NCI-H524 (cell line): ENCODE results near the gene PLSCR2.
A peak's percentile ranks its signal among the peaks of the same experiment; 100 is the strongest.
"Not testable (repeated sequence)": the region's sequence is repeated elsewhere in the genome, so short reads cannot be mapped to it uniquely, and the experiment has no call there.

Experiments
- DNase-seq, 2 experiments: peaks; one replicate each; lab custom pipeline; 2025; lab: John Stamatoyannopoulos, UW

The PLSCR2 gene

DNA sequence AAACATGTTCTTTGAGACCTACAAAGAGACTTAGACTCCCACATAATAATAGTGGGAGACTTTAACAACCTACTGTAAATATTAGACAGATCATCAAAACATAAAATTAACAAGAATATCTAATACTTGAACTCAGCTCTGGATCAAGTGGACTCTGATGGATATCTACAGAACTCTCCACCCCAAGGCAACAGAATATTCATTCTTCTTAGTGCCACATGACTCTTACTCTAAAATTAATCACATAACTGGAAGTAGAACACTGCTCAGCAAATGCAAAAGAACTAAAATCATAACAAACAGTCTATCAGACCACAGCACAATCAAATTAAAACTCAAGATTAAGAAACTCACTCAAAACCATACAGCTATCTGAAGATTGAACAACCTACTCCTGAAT, 15.9 kb upstream of the PLSCR2 start:
- DNase-seq, result no peak

DNA sequence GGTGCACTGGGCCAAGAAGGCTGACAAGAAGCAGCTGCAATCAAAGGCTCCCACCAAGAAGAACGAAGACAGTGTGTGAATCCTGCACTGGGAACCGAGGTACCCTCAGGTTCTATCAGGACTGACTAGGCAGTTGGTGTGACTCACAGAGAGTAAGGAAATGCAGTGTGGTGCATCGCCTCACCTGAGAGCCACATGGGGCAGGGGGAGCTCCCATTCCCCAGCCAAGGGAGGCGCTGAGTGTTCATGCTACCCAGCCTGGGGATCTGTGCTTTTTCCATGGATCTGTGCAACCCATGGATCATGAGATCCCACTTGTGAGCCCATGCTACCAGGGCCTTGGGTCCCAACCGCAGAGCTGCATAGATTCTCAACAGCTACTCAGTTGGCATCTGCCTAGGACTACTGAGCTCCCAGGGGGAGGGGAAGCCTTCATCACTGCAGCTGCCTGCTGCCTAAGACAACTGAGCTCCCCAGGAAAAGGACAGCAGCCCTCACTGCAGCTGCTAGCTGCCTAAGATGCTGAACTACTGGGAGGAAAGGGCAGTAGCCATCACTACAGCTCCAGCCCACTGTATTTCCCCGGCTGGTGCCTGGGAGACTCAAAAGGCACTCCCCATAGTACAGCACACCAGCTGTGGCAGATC, 6.9 kb upstream of the PLSCR2 start:
- no peak for DNase-seq

DNA sequence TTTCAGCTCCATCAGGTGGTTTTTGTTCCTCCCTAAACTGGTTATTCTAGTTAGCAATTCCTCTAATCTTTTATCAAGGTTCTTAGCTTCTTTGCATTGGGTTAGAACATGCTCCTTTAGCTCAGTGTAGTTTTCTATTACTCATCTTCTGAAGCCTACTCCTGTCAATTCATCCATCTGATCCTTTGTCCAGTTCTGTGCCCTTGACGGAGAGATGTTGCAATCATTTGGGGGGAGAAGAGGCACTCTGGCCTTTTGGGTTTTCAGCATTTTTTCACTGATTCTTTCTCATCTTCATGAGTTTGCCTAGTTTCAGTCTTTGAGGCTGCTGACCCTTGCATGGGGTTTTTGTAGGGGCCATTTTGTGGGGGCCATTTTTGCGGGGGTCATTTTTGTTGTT, 5.6 kb upstream of the PLSCR2 start:
- DNase-seq, result not testable (repeated sequence)

DNA sequence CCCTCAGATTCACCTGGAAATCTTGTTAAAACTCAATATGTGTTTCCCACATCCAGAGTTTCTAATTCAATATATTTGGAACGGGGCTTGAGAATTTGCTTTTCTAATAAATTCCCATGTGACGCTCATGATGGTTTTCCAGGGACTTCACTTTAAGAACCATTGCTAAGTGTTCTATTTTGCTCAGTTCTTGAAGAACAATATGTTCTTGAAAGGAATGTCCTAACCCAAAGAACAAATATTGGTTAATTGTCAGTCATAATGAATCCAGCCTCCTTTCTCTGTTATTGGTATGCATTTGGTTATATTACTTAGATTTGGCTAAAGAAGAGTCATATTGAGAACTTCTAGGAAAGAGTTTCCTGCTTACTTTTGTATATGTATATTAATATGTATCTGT, 4.4 kb upstream of the PLSCR2 start:
- no peak for DNase-seq

DNA sequence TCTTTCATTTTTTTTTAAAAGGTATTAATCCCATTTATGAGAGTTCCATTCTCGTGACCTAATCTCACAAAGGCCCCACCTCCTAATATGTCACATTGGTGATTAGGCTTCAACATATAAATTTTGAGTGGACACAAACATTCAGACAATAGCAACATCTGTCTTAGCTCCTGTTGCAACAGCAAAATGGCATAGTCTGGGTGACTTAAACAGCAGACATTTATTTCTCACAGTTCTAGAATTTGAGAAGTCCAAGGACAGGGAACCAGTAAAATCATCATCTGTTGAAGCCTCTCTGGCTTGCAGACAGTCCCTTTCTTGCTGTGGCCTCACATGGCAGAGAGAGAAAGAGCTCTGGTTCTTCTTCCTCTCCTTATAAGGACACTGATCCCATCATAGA, 3.2 kb upstream of the PLSCR2 start:
- DNase-seq, result no peak

DNA sequence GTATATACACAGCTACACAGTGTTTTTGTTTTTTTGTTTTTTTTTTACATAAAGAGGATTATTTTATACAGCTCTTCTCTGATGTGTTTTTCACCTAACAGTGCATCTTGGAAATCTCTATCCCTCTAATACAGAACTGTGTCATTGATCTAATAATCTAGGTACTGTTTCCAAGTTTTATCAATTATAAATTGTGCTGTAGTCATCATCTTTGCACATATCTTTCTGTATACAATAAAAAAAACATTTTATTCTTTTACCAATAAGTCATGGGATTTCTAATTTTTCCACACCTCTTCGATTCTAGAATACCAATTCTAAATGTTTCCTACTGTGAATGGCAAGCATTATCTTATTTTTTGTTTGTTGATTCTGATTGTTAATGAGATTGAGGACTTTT, 1.7 kb upstream of the PLSCR2 start:
- DNase-seq, result no peak

DNA sequence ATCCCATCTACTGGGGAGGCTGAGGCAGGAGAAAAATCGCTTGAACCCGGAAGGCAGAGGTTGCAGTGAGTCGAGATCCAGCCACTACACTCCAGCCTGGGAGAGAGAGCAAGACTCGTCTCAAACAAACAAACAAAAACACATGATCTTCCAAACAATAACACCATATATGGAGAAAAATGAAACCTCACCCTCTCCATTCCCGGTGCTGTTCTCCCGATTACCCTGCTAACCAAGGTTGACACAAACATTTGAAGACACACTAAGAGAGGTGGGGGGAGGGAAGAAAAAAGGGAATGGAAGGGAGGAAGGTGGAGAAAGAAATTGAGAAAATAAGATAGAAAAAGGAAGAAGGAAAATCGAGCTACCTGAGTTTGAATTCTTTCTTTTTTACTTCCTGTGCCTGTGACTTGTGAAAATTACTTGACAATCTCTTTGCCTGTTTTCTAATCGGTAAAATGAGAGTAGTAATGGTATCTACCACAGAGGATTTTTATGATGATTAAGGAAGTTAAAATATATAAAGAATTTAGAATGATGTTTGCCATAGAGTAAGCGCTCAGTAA, 1.1 kb upstream of the PLSCR2 start:
- no peak for DNase-seq

DNA sequence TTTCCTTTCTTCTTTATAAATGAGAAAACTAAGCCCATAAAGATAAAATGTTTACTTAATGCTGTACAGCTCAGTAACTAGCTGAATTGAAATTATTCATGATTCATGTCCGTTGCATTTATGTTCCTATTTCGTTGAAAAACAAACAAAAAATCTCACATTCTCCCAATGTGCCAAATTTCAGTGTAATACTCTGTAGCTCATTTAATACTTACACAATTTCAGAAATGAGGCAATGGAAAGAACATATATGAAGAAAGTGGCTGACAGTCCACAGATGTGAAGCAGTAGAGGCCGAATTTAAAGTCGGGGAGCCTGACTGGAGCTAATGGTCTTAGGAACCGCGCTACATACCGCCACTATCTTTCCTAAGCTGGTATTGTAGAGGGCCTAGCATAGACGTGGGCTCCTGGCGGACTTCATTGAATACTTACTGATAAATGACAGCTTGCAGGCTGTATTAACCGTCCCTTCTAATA, 651 bp downstream of the PLSCR2 start:
- DNase-seq, result no peak

DNA sequence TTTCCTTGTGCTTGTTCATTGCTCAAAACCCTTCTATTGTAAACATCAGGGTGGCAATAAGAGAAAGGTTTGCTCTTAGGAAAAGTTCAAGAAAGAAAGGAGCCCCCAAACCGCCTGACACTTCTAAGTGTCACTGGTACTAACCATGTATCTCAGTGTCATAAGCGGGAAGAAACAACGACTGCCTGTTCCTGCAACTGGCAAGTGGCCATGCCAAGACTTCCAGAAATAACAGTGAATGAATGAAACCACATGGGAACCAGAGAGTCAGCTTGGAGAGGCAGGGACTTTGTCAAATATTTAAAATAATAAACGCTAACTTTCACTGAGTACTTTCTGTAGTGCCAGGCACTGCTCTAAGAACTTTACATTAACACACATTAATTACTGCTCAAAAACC, 1.1 kb downstream of the PLSCR2 start:
- DNase-seq, result no peak

DNA sequence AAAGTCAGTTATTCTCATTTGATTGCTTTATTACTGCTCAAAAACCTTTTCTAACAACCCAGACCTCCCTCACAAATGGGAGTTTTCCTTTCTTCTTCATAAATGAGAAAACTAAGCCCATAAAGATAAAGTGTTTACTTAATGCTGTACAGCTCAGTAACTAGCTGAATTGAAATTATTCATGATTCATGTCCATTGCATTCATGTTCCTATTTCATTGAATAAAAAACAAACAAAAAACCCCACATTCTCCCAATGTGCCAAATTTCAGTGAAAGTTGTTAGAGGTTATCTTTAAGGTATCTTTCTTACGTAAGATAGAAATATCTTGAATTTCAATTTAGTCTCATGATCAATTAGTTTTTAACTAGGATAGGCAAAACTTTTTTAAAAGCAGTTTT, 2.8 kb downstream of the PLSCR2 start:
- DNase-seq, result no peak

DNA sequence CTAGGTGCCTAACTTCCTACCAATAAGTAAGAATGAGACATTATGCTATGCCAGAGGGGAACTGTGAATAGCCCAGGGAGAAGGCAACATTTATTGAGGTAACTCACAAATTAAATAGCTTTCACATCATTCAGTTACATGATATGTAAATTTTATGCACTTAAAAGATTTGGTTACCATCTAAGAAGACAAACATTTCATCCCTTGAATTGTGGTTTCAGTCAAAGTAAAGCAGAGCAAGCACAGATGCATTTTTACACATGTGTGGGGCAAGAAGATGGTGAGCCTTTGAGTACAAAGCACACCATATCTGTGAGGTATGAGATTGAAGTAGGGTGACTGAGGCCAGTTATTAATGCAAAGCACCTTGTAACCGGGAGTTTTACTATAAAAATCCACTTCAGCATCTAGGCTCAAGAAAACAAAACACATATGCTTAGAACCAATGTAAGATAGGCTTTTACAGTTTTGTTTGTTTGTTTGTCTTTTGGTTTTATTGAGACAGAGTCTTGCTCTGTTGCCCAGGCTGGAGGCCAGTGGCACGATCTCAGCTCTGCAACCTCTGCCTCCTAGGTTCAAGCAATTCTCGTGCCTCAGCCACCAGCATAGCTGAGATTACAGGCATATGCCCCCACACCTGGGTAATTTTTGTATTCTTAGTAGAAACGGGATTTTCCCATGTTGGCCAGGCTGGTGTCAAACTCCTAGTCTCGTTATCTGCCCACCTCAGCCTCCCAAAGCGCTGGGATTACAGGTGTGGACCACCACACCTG, 3.5 kb downstream of the PLSCR2 start:
- no peak for DNase-seq

DNA sequence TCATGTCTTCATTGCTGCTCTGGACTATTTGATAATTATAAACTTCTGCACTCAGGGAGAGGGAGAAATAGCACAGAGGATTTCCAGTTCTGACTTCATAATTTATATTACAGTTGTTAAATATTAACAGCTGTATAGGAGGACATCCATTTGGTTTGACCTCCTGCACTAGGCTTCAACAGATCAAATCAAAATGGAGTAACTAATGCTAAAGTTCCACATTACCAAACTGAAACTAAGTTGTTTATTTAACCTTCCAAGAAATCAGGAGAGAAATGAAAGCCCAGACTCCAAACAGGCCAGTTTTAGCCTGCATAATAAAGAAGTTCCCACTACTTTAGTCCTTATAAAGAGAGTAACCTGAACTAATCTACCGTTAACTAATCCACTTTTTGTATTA, 4.6 kb downstream of the PLSCR2 start:
- DNase-seq, result no peak

DNA sequence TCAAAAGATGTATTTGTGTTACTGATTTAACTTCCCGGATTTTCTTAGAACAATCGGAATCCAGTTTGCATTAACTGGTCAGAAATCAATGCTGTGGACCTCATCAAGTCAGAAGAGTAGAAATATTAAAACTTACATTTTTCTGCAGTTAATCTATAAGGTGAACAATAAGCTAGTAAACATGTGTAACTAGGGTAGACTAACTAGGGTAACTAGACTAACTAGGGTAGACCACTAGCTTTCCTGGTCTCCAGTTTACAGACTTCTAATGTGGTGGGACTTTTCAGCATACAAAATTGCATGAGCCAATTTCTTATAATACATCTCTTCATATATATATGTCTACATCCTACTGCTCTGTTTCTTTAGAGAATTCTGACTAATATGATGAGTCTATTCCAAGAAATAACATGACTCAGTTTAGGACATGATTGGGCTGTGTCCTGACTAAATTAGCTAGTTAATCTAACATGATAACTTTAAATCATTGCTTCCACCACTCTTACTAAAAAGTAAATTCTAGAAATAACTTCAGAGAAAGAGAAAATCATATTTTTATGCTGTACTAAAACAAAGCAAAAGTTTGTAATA, 5.3 kb downstream of the PLSCR2 start:
- no peak for DNase-seq

DNA sequence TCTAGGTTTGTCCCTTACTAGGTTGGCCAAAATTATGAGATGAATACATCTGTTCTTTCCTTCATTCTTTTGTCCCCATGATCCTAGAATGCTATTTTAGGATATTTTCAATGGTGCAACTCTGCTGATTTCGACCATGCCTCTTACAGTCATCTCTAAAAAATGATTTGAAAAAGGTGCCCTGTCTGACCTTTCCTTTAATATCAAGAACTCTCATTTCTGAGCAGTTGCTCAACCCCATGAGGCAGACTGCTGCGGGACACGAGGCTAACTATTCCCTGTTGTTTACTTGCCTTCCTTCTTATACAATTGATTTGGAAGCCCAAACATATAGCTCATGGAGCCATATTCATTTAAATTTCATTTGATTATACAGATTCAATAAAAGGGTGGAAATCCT, 14.6 kb downstream of the PLSCR2 start:
- no peak for DNase-seq

DNA sequence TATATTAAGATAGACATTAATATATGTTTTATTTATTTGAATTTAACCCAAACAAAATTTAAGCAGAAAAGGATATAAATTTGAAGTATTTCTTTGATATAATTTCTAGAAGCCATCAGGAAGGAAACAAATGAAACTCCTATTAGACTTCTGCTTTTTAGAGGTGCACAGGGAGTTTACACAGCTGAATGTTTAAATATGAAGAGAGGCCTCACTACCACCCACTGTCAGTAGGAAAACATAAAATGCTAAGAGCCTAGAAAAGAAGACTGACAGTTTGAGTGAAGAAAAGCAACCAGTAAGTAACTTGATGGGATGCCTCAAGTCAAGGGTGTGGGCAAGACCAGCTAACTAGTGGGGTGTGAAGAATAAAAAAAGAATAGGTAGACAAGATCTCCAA, 19.7 kb downstream of the PLSCR2 start:
- DNase-seq, result no peak

DNA sequence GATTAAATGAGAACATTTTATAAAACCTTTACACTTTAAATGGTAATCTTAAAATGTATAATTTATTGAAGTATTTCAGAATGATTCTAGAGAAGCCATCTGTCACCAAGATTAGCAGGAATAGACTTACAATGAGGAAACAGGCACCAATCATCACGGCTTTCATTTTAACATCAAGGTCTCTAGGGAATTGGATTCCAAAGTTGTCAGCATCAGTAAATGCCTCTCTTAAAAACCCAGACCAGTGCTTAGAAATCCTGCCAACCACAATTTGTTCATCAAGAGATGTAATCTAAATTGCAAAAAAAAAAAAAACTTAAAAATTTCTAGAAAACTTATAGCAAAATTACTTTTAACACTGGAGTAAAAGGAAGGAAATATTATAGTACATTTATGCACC, 20.3 kb downstream of the PLSCR2 start:
- DNase-seq, result peak; percentile 78 to 89

DNA sequence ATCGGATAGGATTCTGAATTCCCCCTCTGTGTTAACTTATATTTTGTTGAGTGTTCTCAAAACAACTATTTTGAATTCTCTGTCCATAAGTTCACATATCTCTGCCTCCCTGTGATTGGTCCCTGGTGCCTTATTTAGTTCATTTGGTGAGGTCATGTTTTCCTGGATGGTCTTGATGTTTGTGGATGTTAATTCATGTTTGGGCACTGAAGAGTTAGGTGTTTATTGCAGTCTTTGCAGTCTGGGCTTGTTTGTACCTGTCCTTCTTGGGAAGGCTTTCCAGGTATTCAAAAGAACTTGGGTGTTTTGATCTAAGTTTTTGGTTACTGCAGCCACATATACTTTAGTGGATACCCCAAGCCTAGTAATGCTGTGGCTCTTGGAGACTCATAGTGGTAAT, 23.3 kb downstream of the PLSCR2 start:
- DNase-seq, result no peak

DNA sequence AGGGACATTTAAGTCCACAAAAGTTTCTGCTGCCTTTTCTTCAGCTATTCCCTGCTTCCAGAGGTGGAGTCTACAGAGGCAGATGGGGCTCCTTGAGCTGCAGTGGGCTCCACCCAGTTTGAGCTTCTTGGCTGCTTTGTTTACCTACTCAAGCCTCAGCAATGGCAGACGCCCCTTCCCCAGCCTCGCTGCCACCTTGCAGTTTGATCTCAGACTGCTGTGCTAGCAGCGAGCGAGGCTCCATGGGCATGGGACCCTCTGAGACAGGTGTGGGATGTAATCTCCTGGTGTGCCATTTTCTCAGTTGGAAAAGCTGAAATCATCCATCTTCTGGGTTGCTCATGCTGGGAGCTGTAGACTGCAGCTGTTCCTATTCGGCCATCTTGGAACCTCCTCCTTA, 29.1 kb downstream of the PLSCR2 start:
- not testable (repeated sequence) for DNase-seq

DNA sequence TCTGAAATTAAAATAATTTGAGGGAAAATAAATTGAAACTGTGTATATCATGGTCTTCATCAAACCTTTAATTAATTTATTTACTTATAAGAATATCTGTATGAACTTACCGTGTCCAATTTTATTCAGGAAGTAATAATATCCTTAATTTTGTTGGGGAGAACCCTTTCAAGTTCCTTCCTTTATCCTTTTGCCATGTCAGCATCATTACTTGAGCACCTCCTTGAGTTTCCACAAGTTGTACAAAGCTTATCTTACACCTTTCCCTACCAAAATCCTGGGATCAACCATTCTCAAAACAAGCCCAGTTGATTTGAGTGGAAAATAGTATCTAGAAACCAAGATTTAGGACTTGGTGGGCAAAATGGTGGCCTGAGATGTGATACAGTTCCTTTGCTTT, 37.3 kb downstream of the PLSCR2 start:
- DNase-seq, result no peak

DNA sequence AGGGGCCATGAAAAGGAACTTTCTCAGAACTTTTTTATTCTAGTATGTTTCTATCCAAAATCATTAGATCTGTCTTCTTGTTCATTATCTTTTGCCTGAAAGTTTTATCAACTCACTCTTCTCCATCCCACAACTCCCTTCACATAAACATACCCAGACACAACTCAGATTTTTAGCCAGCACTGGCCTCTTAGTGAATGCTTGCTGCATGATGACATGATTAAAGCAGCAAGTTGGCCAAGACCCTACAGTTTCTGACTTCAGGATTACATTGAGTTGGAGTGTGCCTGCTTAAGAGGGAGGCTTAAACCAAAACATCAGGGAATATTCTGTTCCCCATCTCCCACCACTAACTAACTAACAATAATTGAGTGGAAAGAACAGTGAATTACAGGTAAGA, 38.1 kb downstream of the PLSCR2 start:
- DNase-seq, result no peak

DNA sequence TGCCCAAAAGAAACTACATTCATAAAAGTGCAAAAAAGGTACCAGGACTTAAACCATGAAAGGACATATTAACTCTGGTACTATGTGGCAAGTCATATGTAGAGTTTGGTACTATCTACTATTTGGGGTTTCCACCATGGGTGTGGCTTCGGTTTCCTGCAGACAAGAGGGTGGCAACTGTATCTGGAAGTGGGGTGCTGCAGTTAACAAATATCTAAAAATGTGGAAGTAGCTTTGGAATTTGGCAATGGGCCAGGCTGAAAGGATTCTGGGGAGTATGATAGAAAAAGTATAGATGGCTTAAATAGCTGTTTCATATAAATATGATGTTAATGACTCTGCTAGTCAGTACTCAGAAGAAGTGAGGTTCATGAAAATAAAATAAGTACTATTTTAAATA, 44.0 kb downstream of the PLSCR2 start:
- no peak for DNase-seq

DNA sequence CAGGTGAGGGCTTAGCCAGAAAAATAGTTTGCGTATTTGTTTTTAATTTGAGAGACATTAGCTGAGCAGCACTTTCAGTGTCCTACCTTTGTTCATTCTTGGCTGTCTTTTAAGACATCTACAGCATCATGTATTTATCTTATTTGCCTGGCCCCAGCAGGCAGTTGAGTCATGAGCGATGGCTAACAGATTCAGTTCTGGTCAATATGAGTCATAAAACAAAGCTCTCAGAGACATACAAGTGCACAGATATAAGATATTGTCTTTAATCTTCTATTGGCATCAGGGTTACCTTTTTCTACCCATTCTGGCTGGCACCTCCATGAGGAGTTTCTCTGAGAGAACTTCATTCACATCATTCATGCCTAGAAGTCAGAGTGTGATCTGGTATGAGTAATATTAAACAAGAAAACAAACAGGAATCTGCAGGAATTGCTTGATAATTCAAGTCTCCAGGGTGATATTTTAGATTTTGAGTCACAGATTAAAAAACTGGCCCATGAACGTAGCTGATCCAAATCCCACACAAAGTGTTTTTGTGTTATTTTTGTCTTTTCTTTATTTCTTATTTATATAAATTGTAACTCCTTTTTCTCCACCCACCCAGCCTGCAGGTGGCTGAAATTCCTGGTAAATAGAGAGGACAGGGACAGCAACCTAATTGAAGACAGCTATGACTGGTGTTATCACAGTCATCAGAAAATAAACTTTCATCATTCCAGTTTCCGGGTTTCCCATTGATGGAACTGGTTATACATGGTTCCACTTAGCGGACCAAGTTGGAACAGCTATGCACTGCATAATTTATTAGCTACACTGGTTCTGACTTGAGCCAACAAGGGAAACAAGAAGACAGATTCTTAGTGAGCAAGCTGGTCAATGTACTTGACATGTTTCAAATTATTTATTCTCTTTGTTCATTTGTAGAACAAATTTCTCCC, 47.3 kb downstream of the PLSCR2 start:
- no peak for DNase-seq
